ENCODE measurements around the gene ASAP3. TPM values are rescaled to one million over a fixed set of nuclear protein-coding genes. Genes with fewer than 3 reads are reported as not detected.
A peak's percentile ranks its signal among the peaks of the same experiment; 100 is the strongest.

The ASAP3 gene
- total RNA-seq, 1 donor from 2014 or later, result 3.9 TPM

- peaks cover 22% of the 10 kb centered on the region for H3K27me3 ChIP-seq
Observed at GRCh38 chr1:23530747-23531561, 47.0 kb upstream of the ASAP3 start, which contains the start of gene E2F2. Gene E2F2 (minus strand): TSS chr1:23531233. CDS start chr1:23530793, 440 bp downstream.

GRCh38 chr1:23530087-23530746 lies 46.2 kb upstream of the ASAP3 start:
- H3K79me2 ChIP-seq (ENCODE audit: low read depth), result peaks cover 12% of the 10 kb centered on the region
- Mint-ChIP-seq H3K27me3 (ENCODE audit: insufficient read depth, low read depth) (peaks cover 9% of the 10 kb centered on the region), H3K4me1 (peaks cover 53% of the 10 kb centered on the region), H3K36me3 (no peaks in the 10 kb centered on the region), H3K4me3 (peak overlapping the region; percentile 89), H3K27ac (no peak overlapping the region), H3K9me3 (no peaks in the 10 kb centered on the region)
- H3K9ac ChIP-seq, result no peak overlapping the region
- no peak overlapping the region for H3K27ac ChIP-seq
- H3F3A ChIP-seq (ENCODE audit: low read depth), result peaks cover 43% of the 10 kb centered on the region
- peaks cover 22% of the 10 kb centered on the region for H3K27me3 ChIP-seq
- TF ChIP-seq, protein P1, sequence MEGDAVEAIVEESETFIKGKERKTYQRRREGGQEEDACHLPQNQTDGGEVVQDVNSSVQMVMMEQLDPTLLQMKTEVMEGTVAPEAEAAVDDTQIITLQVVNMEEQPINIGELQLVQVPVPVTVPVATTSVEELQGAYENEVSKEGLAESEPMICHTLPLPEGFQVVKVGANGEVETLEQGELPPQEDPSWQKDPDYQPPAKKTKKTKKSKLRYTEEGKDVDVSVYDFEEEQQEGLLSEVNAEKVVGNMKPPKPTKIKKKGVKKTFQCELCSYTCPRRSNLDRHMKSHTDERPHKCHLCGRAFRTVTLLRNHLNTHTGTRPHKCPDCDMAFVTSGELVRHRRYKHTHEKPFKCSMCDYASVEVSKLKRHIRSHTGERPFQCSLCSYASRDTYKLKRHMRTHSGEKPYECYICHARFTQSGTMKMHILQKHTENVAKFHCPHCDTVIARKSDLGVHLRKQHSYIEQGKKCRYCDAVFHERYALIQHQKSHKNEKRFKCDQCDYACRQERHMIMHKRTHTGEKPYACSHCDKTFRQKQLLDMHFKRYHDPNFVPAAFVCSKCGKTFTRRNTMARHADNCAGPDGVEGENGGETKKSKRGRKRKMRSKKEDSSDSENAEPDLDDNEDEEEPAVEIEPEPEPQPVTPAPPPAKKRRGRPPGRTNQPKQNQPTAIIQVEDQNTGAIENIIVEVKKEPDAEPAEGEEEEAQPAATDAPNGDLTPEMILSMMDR (IDR thresholded peaks at IDR 0.05), result no peak
- TF ChIP-seq EZH2 (IDR thresholded peaks at IDR 0.05), result no peak
- TF ChIP-seq EZH2phosphoT487 (IDR thresholded peaks at IDR 0.05), result no peak
- H3K36me3 ChIP-seq, result no peaks in the 10 kb centered on the region
- peaks cover 28% of the 10 kb centered on the region for H3K4me1 ChIP-seq
- H2AFZ ChIP-seq (replicated peaks), result peak overlapping the region; percentile 99
- peak; percentile 16 for DNase-seq (ENCODE audit: low spot score)
- H3K4me3 ChIP-seq, result peak overlapping the region; percentile 65
- H4K20me1 ChIP-seq (ENCODE audit: low read depth), result peaks cover 28% of the 10 kb centered on the region
- peak overlapping the region; percentile 88 for H3K4me2 ChIP-seq
- no peaks in the 10 kb centered on the region for H3K9me3 ChIP-seq (ENCODE audit: low read depth)

More at GRCh38 chr1:23530747-23531561, 47.0 kb upstream of the ASAP3 start, which contains the start of gene E2F2:
- Mint-ChIP-seq H3K27ac (peak within 1 kb of the TSS; percentile 33), H3K4me1 (peaks cover 45% of the 10 kb centered on the region), H3K9me3 (no peaks in the 10 kb centered on the region), H3K36me3 (no peaks in the 10 kb centered on the region), H3K4me3 (peak within 1 kb of the TSS; percentile 91), H3K27me3 (ENCODE audit: insufficient read depth, low read depth) (peaks cover 9% of the 10 kb centered on the region)
- Histone ChIP-seq H3K27ac (no peak within 1 kb of the TSS), H3K9me3 (ENCODE audit: low read depth) (no peaks in the 10 kb centered on the region), H3K4me1 (peaks cover 20% of the 10 kb centered on the region), H3K79me2 (ENCODE audit: low read depth) (peaks cover 12% of the 10 kb centered on the region), H3K4me3 (peak within 1 kb of the TSS; percentile 65), H3K36me3 (no peaks in the 10 kb centered on the region), H2AFZ (replicated peaks) (peak within 1 kb of the TSS; percentile 99), H3K9ac (no peak within 1 kb of the TSS), H4K20me1 (ENCODE audit: low read depth) (peaks cover 20% of the 10 kb centered on the region), H3F3A (ENCODE audit: low read depth) (peaks cover 36% of the 10 kb centered on the region), H3K4me2 (peak within 1 kb of the TSS; percentile 88)
- peak; percentile 94 for DNase-seq (ENCODE audit: low spot score)
- peak; percentile 50 for TF ChIP-seq EZH2phosphoT487 (IDR thresholded peaks at IDR 0.05)
- TF ChIP-seq, protein P1 (IDR thresholded peaks at IDR 0.05), result peak; percentile 34
- TF ChIP-seq EZH2 (IDR thresholded peaks at IDR 0.05), result no peak

- H3K27ac ChIP-seq, result no peak overlapping the region
- TF ChIP-seq, protein P1 (IDR thresholded peaks at IDR 0.05), result no peak
- TF ChIP-seq EZH2phosphoT487 (IDR thresholded peaks at IDR 0.05) (no peak), EZH2 (IDR thresholded peaks at IDR 0.05) (no peak)
- H3K4me2 ChIP-seq, result peak overlapping the region; percentile 88
Observed at GRCh38 chr1:23529146-23530086, 45.4 kb upstream of the ASAP3 start.

More at GRCh38 chr1:23529146-23530086, 45.4 kb upstream of the ASAP3 start:
- Mint-ChIP-seq H3K27ac (peak overlapping the region; percentile 69), H3K4me3 (peak overlapping the region; percentile 89), H3K9me3 (no peaks in the 10 kb centered on the region), H3K27me3 (ENCODE audit: insufficient read depth, low read depth) (peaks cover 10% of the 10 kb centered on the region), H3K36me3 (no peaks in the 10 kb centered on the region), H3K4me1 (peaks cover 56% of the 10 kb centered on the region)
- Histone ChIP-seq H4K20me1 (ENCODE audit: low read depth) (peaks cover 36% of the 10 kb centered on the region), H3K27me3 (peaks cover 22% of the 10 kb centered on the region), H2AFZ (replicated peaks) (no peak overlapping the region), H3K36me3 (no peaks in the 10 kb centered on the region), H3F3A (ENCODE audit: low read depth) (peaks cover 45% of the 10 kb centered on the region), H3K9me3 (ENCODE audit: low read depth) (no peaks in the 10 kb centered on the region), H3K9ac (no peak overlapping the region), H3K4me3 (peak overlapping the region; percentile 65), H3K4me1 (peaks cover 36% of the 10 kb centered on the region), H3K79me2 (ENCODE audit: low read depth) (peaks cover 12% of the 10 kb centered on the region)
- DNase-seq (ENCODE audit: low spot score), result no peak

Data from neural progenitor cell (in vitro differentiated cells).